Measurements from ENCODE around the gene UNCX.

UNCX gene

GRCh38 chr7:1244700-1245523 is 12.2 kb downstream of the UNCX start:
- DNase-seq: no peak

DNA sequence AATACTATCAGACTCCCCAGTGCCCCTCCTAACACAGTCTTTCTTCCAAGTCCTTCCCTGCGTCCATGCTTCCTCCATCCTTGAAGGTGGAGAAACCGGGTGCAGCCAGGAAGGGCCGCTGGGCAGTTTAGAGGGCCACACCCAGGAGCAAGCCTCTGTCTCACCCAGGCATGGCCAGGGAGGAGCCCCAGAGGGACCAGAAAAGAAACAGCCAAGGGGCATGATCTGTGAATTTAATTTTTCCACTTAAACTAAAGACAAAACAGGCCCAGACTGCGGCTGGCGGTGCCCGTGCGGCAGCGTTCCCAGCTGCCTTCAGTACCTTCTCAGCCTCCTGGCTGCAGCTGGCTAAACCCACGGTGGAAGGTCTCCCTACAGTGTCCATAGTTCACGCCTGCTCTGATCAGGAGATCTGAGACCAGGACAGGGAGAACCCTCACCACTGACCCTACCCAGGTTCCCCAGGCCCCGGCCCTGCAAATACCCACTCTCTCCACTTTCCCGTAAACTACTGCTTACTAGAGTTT is 12.9 kb downstream of the UNCX start:
- DNase-seq: no peak

DNA sequence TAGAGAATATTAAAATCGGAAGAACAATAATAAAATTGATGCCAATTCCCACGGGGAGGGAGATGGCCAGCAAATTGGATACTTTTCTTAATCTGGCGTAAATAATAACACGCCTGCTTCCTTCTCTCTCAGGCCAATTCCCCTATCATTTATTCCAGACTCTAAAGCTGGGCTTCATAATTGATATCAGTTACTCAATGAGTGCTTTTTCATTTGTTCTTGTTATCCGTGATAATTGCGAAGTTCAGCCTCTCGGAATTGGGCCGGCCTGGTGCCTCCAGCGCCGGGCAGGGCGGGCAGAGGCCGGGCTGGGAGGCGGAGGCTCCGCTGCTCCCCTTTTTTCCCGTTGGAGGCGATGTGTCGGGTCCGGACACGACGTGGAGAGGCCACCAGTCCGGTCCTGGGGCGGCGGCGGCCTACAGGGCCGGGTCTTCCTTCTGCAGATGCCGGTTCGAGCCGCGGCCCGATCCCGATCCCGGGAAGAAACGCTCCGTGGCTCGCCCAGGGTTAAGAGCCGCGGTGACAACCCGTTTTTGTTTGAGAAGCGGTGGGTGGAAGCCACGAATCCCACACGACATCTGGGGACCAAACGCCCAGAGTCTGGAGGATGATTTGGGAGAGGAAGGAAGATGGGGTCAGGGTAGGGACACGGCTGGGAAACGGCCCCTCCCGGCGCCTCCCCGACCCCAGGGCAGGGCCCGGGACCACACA is 13.6 kb downstream of the UNCX start:
- DNase-seq: no peak

- no peak for DNase-seq
These were observed 14.3 kb downstream of the UNCX start for GRCh38 chr7:1246871-1247526.

GRCh38 chr7:1247527-1248041 is 14.9 kb downstream of the UNCX start:
- DNase-seq: no peak

DNA sequence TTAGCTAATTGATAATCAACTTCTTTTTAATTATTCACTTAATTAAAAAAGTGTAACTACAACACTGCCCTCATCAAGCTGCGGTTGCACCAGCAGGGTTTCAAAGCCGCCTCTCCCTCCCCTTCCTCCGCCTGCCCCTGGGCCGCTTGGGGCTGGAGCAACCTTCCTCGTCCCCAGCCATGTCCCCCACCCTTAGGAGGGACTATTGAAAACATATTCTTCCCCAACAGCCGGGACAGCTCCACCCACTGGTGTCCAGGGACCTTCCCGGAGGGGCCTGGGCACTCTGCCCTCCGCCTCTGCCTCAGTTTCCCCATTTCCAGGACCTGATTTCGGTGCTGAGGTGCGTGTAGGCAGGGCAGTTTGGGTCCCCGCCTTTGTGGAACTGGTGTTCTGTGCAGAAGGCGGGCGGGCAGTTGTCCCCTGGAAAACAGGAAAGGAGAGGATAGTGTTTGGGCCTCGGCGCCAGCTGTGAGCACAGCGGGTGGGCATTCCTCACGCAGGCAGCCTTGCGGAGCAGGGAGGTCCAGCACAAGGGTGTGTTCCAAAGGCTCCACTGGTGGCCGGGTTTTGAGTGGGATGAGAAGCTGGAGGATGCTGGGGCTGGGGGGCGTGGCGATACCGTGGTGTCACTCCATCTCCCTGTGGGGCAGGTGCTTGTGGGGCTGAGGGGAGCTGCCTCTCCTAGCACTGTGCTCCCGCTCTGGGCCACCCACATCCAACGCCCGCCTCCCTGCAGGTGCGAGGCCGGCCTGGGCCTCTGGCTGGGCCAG is 15.7 kb downstream of the UNCX start:
- no peak for DNase-seq

- DNase-seq: no peak
These were observed 16.4 kb downstream of the UNCX start for GRCh38 chr7:1248916-1249581.

GRCh38 chr7:1249731-1250130 is 17.1 kb downstream of the UNCX start:
- DNase-seq: no peak

DNA sequence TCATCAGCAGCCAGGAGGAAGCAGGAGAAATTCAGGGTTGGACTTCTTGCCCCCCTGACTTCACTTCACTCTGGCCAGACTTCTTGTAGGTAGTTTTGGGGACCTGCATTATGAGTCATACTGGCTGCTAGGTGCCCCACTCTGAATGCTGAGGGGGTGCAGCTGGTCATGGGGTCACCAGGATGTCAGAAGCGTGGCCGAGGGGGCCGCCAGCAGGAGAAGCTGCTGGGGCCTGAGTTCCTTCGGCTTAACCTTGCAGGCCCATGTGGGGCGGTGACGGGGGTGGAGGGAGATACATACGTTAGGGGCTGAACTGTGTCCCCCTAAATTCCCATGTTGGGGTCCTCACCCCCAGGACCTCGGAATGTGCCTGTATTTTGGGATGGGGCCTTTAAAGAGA is 18.2 kb downstream of the UNCX start:
- no peak for DNase-seq

DNA sequence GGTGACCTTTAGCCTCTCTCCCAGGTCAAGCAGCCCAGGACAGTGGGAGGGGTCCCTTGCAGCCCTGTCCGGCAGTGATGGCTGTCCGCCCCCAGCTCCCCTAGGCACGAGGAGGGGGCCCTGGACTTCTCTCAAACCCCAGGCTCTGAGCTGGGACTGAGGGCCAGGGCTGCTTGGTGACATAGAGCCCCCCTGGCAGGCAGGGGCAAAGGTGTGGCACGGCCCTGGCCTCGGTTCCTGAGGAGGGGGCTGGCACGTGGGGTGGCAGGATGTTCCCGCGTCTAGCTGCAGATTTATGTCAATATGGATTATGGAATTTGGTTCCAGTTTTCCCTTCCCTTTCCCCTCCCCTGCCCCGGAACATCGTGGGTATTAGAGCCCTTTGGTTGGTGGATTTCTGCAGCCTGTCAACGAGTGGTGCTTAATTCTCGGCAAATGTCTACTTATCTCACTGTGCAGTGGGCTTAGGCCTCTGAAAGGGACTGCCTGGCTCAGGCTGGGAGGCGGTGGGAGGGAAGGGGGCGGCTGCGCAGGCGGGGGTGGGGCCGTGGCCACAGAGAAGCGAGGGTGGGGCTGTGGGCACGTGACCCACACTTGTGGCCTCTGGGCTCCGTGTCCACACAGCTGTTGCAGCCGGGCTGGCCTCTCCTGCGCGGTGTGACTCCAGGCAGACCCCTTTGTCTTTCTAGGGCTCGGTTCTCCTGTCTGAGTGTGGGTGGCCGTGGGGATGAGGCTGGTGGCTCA is 19.3 kb downstream of the UNCX start:
- no peak for DNase-seq

DNA sequence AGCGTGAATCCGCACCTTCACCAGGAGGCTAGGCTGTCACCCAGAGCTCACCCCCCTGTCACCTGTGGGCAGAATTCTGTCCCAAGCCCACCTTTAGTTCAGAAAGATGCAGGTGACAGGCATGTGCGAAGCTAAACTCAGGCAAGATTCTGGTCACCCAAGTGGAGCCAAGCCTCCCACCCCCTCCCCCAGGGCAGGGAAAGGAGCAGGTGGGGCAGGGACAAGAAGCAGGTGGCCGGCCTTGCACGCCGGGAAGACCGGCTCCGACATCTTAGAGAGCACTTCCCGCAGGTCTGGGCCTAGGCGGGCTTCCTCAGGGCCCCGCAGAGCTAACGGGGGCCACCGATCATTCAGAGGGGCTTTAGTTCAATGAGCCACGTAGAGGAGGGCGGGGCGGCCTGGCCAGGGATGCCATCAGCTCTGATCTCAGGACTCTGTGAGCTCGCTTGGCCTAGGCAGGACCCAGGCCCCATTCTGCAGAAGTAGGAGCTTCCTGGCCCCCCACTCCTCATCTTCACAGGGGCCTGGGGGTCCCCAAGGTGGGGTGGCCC is 19.9 kb downstream of the UNCX start:
- no peak for DNase-seq

- no peak for DNase-seq
These were observed 21.1 kb downstream of the UNCX start for GRCh38 chr7:1253681-1254181.

DNA sequence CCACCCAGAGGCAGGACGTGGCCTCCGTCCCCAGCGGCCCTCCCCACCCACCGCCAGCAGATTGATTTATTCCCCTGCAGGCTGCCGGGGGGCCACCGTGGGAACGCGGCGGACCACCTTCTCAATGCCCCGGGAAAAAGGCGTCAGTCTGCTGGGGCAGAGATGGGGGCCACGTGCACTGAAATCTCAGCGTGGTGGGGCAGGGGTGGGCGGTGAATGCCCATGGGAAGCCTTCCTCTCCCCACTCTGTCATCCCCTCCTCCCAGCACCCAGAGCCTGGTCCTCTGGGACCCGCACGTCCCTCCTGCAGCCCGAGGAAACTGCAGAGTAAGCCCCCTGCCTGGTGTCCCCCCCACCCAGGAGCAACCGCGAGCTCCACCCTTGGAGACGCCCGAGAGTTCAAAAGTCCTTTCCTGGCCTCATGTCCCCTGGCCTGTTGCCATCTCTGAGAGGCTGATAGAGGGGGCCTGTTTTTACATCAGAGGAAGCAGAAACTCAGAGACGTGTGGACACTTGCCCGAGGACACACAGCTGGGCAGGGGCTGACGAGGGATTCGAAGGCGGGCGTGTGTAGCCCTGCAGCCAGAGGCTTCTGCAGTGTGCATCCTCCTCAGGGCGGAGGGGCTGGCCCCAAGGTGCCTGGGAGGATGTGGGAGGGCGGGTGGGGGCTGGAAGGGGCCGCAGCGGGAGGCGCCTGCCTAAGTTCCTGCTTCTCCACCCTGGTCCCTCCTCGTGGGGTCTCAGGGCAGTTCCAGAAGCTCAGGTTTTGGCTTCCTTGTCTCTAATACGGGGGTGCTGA is 21.8 kb downstream of the UNCX start:
- DNase-seq: no peak

- no peak for DNase-seq
These were observed 22.6 kb downstream of the UNCX start for GRCh38 chr7:1255080-1255816.

GRCh38 chr7:1255817-1256340 is 23.2 kb downstream of the UNCX start:
- no peak for DNase-seq

GRCh38 chr7:1256621-1257020 is 23.9 kb downstream of the UNCX start:
- DNase-seq: no peak

GRCh38 chr7:1257221-1257620 is 24.5 kb downstream of the UNCX start:
- no peak for DNase-seq

DNA sequence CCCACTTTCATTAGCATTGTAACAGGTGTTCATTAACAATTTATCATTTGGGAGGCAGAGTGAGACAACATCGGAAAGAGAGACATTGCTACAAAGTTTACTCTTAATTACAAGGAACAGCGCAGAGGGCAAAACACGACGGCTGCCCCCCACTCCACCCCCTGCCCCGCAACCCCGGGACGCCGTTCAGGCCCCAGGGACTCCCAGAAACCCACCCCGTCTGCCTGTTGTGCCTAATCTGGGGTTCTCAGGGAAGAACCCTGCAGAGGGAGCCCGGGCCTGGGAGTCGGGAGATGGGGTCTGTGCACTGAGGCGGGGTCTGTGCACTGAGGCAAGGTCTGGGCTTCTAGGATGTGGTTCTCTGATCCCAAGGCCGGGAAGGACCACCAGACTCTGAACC is 25.2 kb downstream of the UNCX start:
- DNase-seq: no peak
